ENCODE data around the gene OSBPL8. TPM values are rescaled to one million over a fixed set of nuclear protein-coding genes. Genes with fewer than 3 reads are reported as not detected.

Gene OSBPL8
- total RNA-seq, 1 donor from 2014 or later: 103 TPM

- DNase-seq (ENCODE audit: low spot score): no peak
- ATAC-seq: no peak
- intact Hi-C loops (cut with DNase I): no loop called here
These were observed 518 bp upstream of the OSBPL8 start for GRCh38 chr12:76560086-76560491.

GRCh38 chr12:76558684-76559399 lies 729 bp downstream of the OSBPL8 start:
- intact Hi-C loops (cut with DNase I): no loop called here

GRCh38 chr12:76556368-76556767 lies 3.2 kb downstream of the OSBPL8 start:
- intact Hi-C loops (cut with DNase I): no loop called here
- DNase-seq (ENCODE audit: low spot score) (no peak), ATAC-seq (no peak)

More at GRCh38 chr12:76558684-76559399, 729 bp downstream of the OSBPL8 start:
- peak; percentile 67 for ATAC-seq
- peak; percentile 71 for DNase-seq (ENCODE audit: low spot score)

- no peak for DNase-seq (ENCODE audit: low spot score)
- no peak for ATAC-seq
- intact Hi-C loops (cut with DNase I): no loop called here
These were observed 3.8 kb downstream of the OSBPL8 start for GRCh38 chr12:76555797-76556196.

GRCh38 chr12:76555231-76555767 lies 4.3 kb downstream of the OSBPL8 start:
- ATAC-seq: no peak
- intact Hi-C loops (cut with DNase I): no loop called here
- no peak for DNase-seq (ENCODE audit: low spot score)

- intact Hi-C loops (cut with DNase I): no loop called here
- ATAC-seq (no peak), DNase-seq (ENCODE audit: low spot score) (no peak)
These were observed 5.0 kb downstream of the OSBPL8 start for GRCh38 chr12:76554405-76555230.

- ATAC-seq: no peak
- intact Hi-C loops (cut with DNase I): no loop called here
- no peak for DNase-seq (ENCODE audit: low spot score)
These were observed 7.1 kb downstream of the OSBPL8 start for GRCh38 chr12:76552343-76552938.

- DNase-seq (ENCODE audit: low spot score) (no peak), ATAC-seq (no peak)
- intact Hi-C loops (cut with DNase I): no loop called here
These were observed 8.1 kb downstream of the OSBPL8 start for GRCh38 chr12:76551482-76551888.

- DNase-seq (ENCODE audit: low spot score) (no peak), ATAC-seq (peak; percentile 45)
- intact Hi-C loops (cut with DNase I): no loop called here
These were observed 10.4 kb downstream of the OSBPL8 start for GRCh38 chr12:76549131-76549530.

- ATAC-seq (no peak), DNase-seq (ENCODE audit: low spot score) (no peak)
- intact Hi-C loops (cut with DNase I): no loop called here
These were observed 11.2 kb downstream of the OSBPL8 start for GRCh38 chr12:76548222-76548837.

GRCh38 chr12:76547526-76547925 lies 12.0 kb downstream of the OSBPL8 start:
- intact Hi-C loops (cut with DNase I): no loop called here
- no peak for DNase-seq (ENCODE audit: low spot score)
- no peak for ATAC-seq

- DNase-seq (ENCODE audit: low spot score) (no peak), ATAC-seq (no peak)
- intact Hi-C loops (cut with DNase I): no loop called here
These were observed 12.7 kb downstream of the OSBPL8 start for GRCh38 chr12:76546889-76547288.

GRCh38 chr12:76545486-76545885 lies 14.1 kb downstream of the OSBPL8 start:
- ATAC-seq (no peak), DNase-seq (ENCODE audit: low spot score) (no peak)
- intact Hi-C loops (cut with DNase I): no loop called here

- intact Hi-C loops (cut with DNase I): no loop called here
- ATAC-seq (no peak), DNase-seq (ENCODE audit: low spot score) (no peak)
These were observed 14.8 kb downstream of the OSBPL8 start for GRCh38 chr12:76544601-76545261.

GRCh38 chr12:76543813-76544347 lies 15.7 kb downstream of the OSBPL8 start:
- ATAC-seq: no peak
- DNase-seq (ENCODE audit: low spot score): no peak
- intact Hi-C loops (cut with DNase I): no loop called here

- intact Hi-C loops (cut with DNase I): no loop called here
- DNase-seq (ENCODE audit: low spot score) (no peak), ATAC-seq (no peak)
These were observed 16.7 kb downstream of the OSBPL8 start for GRCh38 chr12:76542908-76543307.

GRCh38 chr12:76539727-76540126 lies 19.8 kb downstream of the OSBPL8 start:
- no peak for ATAC-seq
- DNase-seq (ENCODE audit: low spot score): no peak
- intact Hi-C loops (cut with DNase I): no loop called here

- ATAC-seq (no peak), DNase-seq (ENCODE audit: low spot score) (no peak)
- intact Hi-C loops (cut with DNase I): no loop called here
These were observed 21.6 kb downstream of the OSBPL8 start for GRCh38 chr12:76537923-76538322.

- intact Hi-C loops (cut with DNase I): no loop called here
- ATAC-seq: no peak
- no peak for DNase-seq (ENCODE audit: low spot score)
These were observed 23.0 kb downstream of the OSBPL8 start for GRCh38 chr12:76536546-76536945.
